NCI-H82 (cell line): ENCODE measurements around the gene MED13L.
"Not testable (repeated sequence)": the region's sequence is repeated elsewhere in the genome, so short reads cannot be mapped to it uniquely, and the experiment has no call there.

Experiments used
- DNase-seq: peaks from one replicate; lab custom pipeline; 2025; lab: John Stamatoyannopoulos, UW

The MED13L gene

GRCh38 chr12:116246490-116247179 lies 30.9 kb downstream of the MED13L start:
- peak; percentile 20 for DNase-seq

GRCh38 chr12:116245189-116245588 lies 32.3 kb downstream of the MED13L start:
- no peak for DNase-seq

GRCh38 chr12:116244474-116245090 lies 32.9 kb downstream of the MED13L start:
- DNase-seq = peak; percentile 63

GRCh38 chr12:116244001-116244400 lies 33.5 kb downstream of the MED13L start:
- DNase-seq = peak; percentile 25

GRCh38 chr12:116242740-116243139 lies 34.8 kb downstream of the MED13L start:
- DNase-seq = no peak

GRCh38 chr12:116241157-116241759 lies 36.2 kb downstream of the MED13L start:
- no peak for DNase-seq

GRCh38 chr12:116238570-116239119 lies 38.8 kb downstream of the MED13L start:
- not testable (repeated sequence) for DNase-seq

GRCh38 chr12:116238149-116238548 lies 39.3 kb downstream of the MED13L start:
- no peak for DNase-seq

- no peak for DNase-seq
These were observed 40.5 kb downstream of the MED13L start for GRCh38 chr12:116236976-116237375.

- DNase-seq = peak; percentile 74
These were observed 41.3 kb downstream of the MED13L start for GRCh38 chr12:116236148-116236731.

GRCh38 chr12:116234148-116234547 lies 43.3 kb downstream of the MED13L start:
- not testable (repeated sequence) for DNase-seq

- DNase-seq = no peak
These were observed 43.8 kb downstream of the MED13L start for GRCh38 chr12:116233669-116234068.

GRCh38 chr12:116227811-116228210 lies 49.7 kb downstream of the MED13L start:
- DNase-seq = no peak

GRCh38 chr12:116226026-116226425 lies 51.5 kb downstream of the MED13L start:
- DNase-seq = no peak

GRCh38 chr12:116222358-116222757 lies 55.1 kb downstream of the MED13L start:
- peak; percentile 32 for DNase-seq

- DNase-seq = no peak
These were observed 56.7 kb downstream of the MED13L start for GRCh38 chr12:116220756-116221155.

- peak; percentile 15 for DNase-seq
These were observed 60.3 kb downstream of the MED13L start for GRCh38 chr12:116217045-116217735.

GRCh38 chr12:116216022-116216756 lies 61.3 kb downstream of the MED13L start:
- no peak for DNase-seq

- DNase-seq = no peak
These were observed 62.5 kb downstream of the MED13L start for GRCh38 chr12:116215023-116215422.

GRCh38 chr12:116213885-116214527 lies 63.5 kb downstream of the MED13L start:
- peak; percentile 39 for DNase-seq

- DNase-seq = peak; percentile 15
These were observed 64.5 kb downstream of the MED13L start for GRCh38 chr12:116213014-116213413.
